Neural cell (in vitro differentiated cells): ENCODE results near the gene SLC25A3. TPM values are rescaled to one million over a fixed set of nuclear protein-coding genes. Genes with fewer than 3 reads are reported as not detected.

Source experiments
- H2AFZ ChIP-seq: fragments of 200-600, 300-800 bp; sonication (generic), shearing (Covaris generic); 2 replicates; pipeline ENCODE4 v1.6.0; 2014; ENCODE audit warnings: low read depth, mild to moderate bottlenecking, antibody characterized with exemption, low read length, moderate library complexity
- H3F3A ChIP-seq: fragments of 200-600 bp; shearing (Covaris generic); 2 replicates; pipeline ENCODE4 v1.6.1; 2016; ENCODE audit warnings: mild to moderate bottlenecking, moderate library complexity, mixed read lengths, antibody characterized with exemption, low read length; ENCODE audit not compliant: insufficient read depth, poor library complexity, severe bottlenecking
- H3K27ac ChIP-seq: fragments of 200-600, 300-800 bp; sonication (generic), shearing (Covaris generic); 2 replicates; pipeline ENCODE4 v1.5.1; 2014; ENCODE audit warnings: mild to moderate bottlenecking, low read length, moderate library complexity
- H3K27me3 ChIP-seq: fragments of 300-800, 200-600 bp; sonication (generic), shearing (Covaris generic); 2 replicates; pipeline ENCODE4 v1.6.0; 2014; ENCODE audit warnings: mild to moderate bottlenecking, low read depth, low read length, moderate library complexity; ENCODE audit not compliant: insufficient read depth
- H3K36me3 ChIP-seq: fragments of 300-800, 200-600 bp; sonication (generic), shearing (Covaris generic); 2 replicates; pipeline ENCODE4 v1.5.1; 2014; ENCODE audit warnings: mild to moderate bottlenecking, antibody characterized with exemption, low read length, moderate library complexity; ENCODE audit not compliant: insufficient read depth
- H3K4me2 ChIP-seq: fragments of 300-800, 200-600 bp; sonication (generic), shearing (Covaris generic); 2 replicates; pipeline ENCODE4 v1.6.0; 2014; ENCODE audit warnings: mild to moderate bottlenecking, low read length
- H3K4me3 ChIP-seq: fragments of 300-800, 200-600 bp; sonication (generic), shearing (Covaris generic); 2 replicates; pipeline ENCODE4 v1.5.1; 2014; ENCODE audit warnings: mild to moderate bottlenecking, low read length, moderate library complexity
- H3K79me2 ChIP-seq: fragments of 200-600 bp; shearing (Covaris generic); replicated peaks from 2 replicates; pipeline ENCODE4 v1.6.0; 2014; ENCODE audit warnings: mild to moderate bottlenecking, low read length, moderate library complexity; ENCODE audit not compliant: insufficient read depth
- H3K9ac ChIP-seq: fragments of 300-800, 200-600 bp; sonication (generic), shearing (Covaris generic); 2 replicates; pipeline ENCODE4 v1.6.1; 2016; ENCODE audit warnings: mild to moderate bottlenecking, low read length, mixed read lengths
- H3K9me2 ChIP-seq: fragments of 200-600 bp; shearing (Covaris generic); 2 replicates; pipeline ENCODE4 v1.6.1; 2016; ENCODE audit warnings: mild to moderate bottlenecking, low read length, mixed read lengths; ENCODE audit not compliant: insufficient read depth
- H3K9me3 ChIP-seq: fragments of 200-600, 300-800 bp; sonication (generic), shearing (Covaris generic); 2 replicates; pipeline ENCODE4 v1.6.1; 2016; ENCODE audit warnings: mild to moderate bottlenecking, mixed run types, low read length, moderate library complexity, mixed read lengths
- H4K20me1 ChIP-seq: fragments of 200-600 bp; shearing (Covaris generic); 2 replicates; pipeline ENCODE4 v1.6.1; 2016; ENCODE audit warnings: mild to moderate bottlenecking, mixed run types; ENCODE audit not compliant: insufficient read depth
- EP300 ChIP-seq: fragments of 450-650 bp; conservative IDR thresholded peaks from 2 replicates; pipeline ENCODE4 v1.6.1; 2014; ENCODE audit warnings: antibody characterized with exemption, mild to moderate bottlenecking, moderate library complexity; ENCODE audit not compliant: poor library complexity, severe bottlenecking
- EZH2 ChIP-seq: fragments of 200-600, 300-800 bp; shearing (Covaris generic), sonication (generic); IDR thresholded peaks from 2 replicates; pipeline ENCODE4 v1.6.1; 2014; ENCODE audit warnings: antibody characterized with exemption, low read length, borderline replicate concordance, mild to moderate bottlenecking; ENCODE audit not compliant: insufficient read depth, poor library complexity, severe bottlenecking
- MXI1 ChIP-seq: fragments of 450-650 bp; conservative IDR thresholded peaks from 2 replicates; pipeline ENCODE4 v1.6.1; 2014; ENCODE audit warnings: antibody characterized with exemption, mild to moderate bottlenecking; ENCODE audit not compliant: poor library complexity, severe bottlenecking
- POLR2AphosphoS5 ChIP-seq: IDR thresholded peaks from 2 replicates; pipeline ENCODE4 v1.6.1; 2012
- RAD21 ChIP-seq: fragments of 450-650 bp; conservative IDR thresholded peaks from 2 replicates; pipeline ENCODE4 v1.6.1; 2014; ENCODE audit warnings: antibody characterized with exemption, mild to moderate bottlenecking, moderate library complexity
- REST ChIP-seq: IDR thresholded peaks from 2 replicates; pipeline ENCODE4 v1.6.1; 2012; ENCODE audit warnings: borderline replicate concordance
- SMC3 ChIP-seq: fragments of 450-650 bp; conservative IDR thresholded peaks from 2 replicates; pipeline ENCODE4 v1.6.1; 2014; ENCODE audit warnings: antibody characterized with exemption, mild to moderate bottlenecking, moderate library complexity; ENCODE audit not compliant: poor library complexity
- TAF1 ChIP-seq: IDR thresholded peaks from 2 replicates; pipeline ENCODE4 v1.6.1; 2012; ENCODE audit warnings: low read depth
- polyA plus RNA-seq: library from polyadenylated mRNA; depleted of rRNA; stranded (reverse); fragments of >200 nt; gene quantifications from 2 replicates; pipeline ENCODE4 v1.2.3, GENCODE V29; 2014
- TF ChIP-seq, protein P1 (sequence below): fragments of 450-650 bp; IDR thresholded peaks from 2 replicates; pipeline ENCODE4 v1.5.1; 2014; ENCODE audit warnings: antibody characterized with exemption, mild to moderate bottlenecking, moderate library complexity; ENCODE audit not compliant: poor library complexity, severe bottlenecking

The SLC25A3 gene
- polyA plus RNA-seq, 1 donor from 2014 or later: 655 TPM

GRCh38 chr12:98601924-98602323 is 8.4 kb downstream of the SLC25A3 start:
- no peaks in the 10 kb centered on the region for H3K9me3 ChIP-seq
- no peaks in the 10 kb centered on the region for H3K27me3 ChIP-seq
- H3K4me2 ChIP-seq: no peak overlapping the region
- H3K9ac ChIP-seq: no peak overlapping the region
- no peak overlapping the region for H3K4me3 ChIP-seq
- no peaks in the 10 kb centered on the region for H4K20me1 ChIP-seq
- TF ChIP-seq REST (no peak), TAF1 (no peak), EZH2 (no peak), MXI1 (no peak), POLR2AphosphoS5 (no peak), RAD21 (no peak), EP300 (no peak), SMC3 (no peak)
- TF ChIP-seq, protein P1, sequence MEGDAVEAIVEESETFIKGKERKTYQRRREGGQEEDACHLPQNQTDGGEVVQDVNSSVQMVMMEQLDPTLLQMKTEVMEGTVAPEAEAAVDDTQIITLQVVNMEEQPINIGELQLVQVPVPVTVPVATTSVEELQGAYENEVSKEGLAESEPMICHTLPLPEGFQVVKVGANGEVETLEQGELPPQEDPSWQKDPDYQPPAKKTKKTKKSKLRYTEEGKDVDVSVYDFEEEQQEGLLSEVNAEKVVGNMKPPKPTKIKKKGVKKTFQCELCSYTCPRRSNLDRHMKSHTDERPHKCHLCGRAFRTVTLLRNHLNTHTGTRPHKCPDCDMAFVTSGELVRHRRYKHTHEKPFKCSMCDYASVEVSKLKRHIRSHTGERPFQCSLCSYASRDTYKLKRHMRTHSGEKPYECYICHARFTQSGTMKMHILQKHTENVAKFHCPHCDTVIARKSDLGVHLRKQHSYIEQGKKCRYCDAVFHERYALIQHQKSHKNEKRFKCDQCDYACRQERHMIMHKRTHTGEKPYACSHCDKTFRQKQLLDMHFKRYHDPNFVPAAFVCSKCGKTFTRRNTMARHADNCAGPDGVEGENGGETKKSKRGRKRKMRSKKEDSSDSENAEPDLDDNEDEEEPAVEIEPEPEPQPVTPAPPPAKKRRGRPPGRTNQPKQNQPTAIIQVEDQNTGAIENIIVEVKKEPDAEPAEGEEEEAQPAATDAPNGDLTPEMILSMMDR: no peak
- H2AFZ ChIP-seq: no peak overlapping the region
- peaks cover 13% of the 10 kb centered on the region for H3K79me2 ChIP-seq
- H3K9me2 ChIP-seq: no peaks in the 10 kb centered on the region
- no peaks in the 10 kb centered on the region for H3F3A ChIP-seq
- H3K27ac ChIP-seq: no peak overlapping the region
- peaks cover 6% of the 10 kb centered on the region for H3K36me3 ChIP-seq

GRCh38 chr12:98606359-98606988 is 13.0 kb downstream of the SLC25A3 start:
- TF ChIP-seq TAF1: no peak
- no peak overlapping the region for H3K27ac ChIP-seq
- H3F3A ChIP-seq: no peaks in the 10 kb centered on the region
- H3K36me3 ChIP-seq: no peaks in the 10 kb centered on the region
- H3K9me2 ChIP-seq: no peaks in the 10 kb centered on the region
- H2AFZ ChIP-seq: no peak overlapping the region
- no peak overlapping the region for H3K4me3 ChIP-seq
- H3K27me3 ChIP-seq: no peaks in the 10 kb centered on the region
- H3K79me2 ChIP-seq: no peaks in the 10 kb centered on the region
- H3K9ac ChIP-seq: no peak overlapping the region
- no peaks in the 10 kb centered on the region for H3K9me3 ChIP-seq
- H3K4me2 ChIP-seq: no peak overlapping the region
- no peaks in the 10 kb centered on the region for H4K20me1 ChIP-seq
